OCI-LY3 (cell line): ENCODE results near the gene MAOA.
A peak's percentile ranks its signal among the peaks of the same experiment; 100 is the strongest.
"Not testable (repeated sequence)": the region's sequence is repeated elsewhere in the genome, so short reads cannot be mapped to it uniquely, and the experiment has no call there.

ENCODE experiments used
- H2AFZ ChIP-seq: fragments of 200-600, 300-600 bp; shearing (Covaris generic); 2 replicates; pipeline ENCODE4 v1.6.0; 2014; ENCODE audit warnings: antibody characterized with exemption, low read depth, low read length
- H3K27ac ChIP-seq: fragments of 200-600, 300-600 bp; sonication (generic); 2 replicates; pipeline ENCODE4 v1.5.1; 2014; ENCODE audit warnings: mild to moderate bottlenecking, low read length, moderate library complexity, mixed read lengths
- H3K27me3 ChIP-seq: fragments of 200-600, 300-600 bp; sonication (generic); 2 replicates; pipeline ENCODE4 v1.6.1; 2014; ENCODE audit warnings: low read depth, low read length, mixed read lengths
- H3K36me3 ChIP-seq: fragments of 200-600, 300-600 bp; sonication (generic); replicated peaks from 2 replicates; pipeline ENCODE3; 2014; ENCODE audit warnings: low read depth, low read length, mixed read lengths
- H3K4me1 ChIP-seq: fragments of 300-600, 200-600 bp; sonication (generic); 2 replicates; pipeline ENCODE4 v1.6.1; 2014; ENCODE audit warnings: low read length, mixed read lengths
- H3K4me2 ChIP-seq: fragments of 200-600, 300-600 bp; sonication (generic); 2 replicates; pipeline ENCODE4 v1.6.1; 2014; ENCODE audit warnings: low read length, mixed read lengths
- H3K4me3 ChIP-seq: fragments of 300-600, 200-600 bp; sonication (generic); 2 replicates; pipeline ENCODE4 v1.5.1; 2014; ENCODE audit warnings: antibody characterized with exemption, mild to moderate bottlenecking, low read length, moderate library complexity
- H3K79me2 ChIP-seq: fragments of 300-600, 200-600 bp; shearing (Covaris generic); 2 replicates; pipeline ENCODE4 v1.6.1; 2014; ENCODE audit warnings: mild to moderate bottlenecking, low read length, mixed read lengths
- H3K9ac ChIP-seq: fragments of 300-600, 200-600 bp; shearing (Covaris generic); 2 replicates; pipeline ENCODE4 v1.6.0; 2014; ENCODE audit warnings: mild to moderate bottlenecking, low read length, moderate library complexity
- H3K9me3 ChIP-seq: fragments of 200-600, 300-600 bp; shearing (Covaris generic); 2 replicates; pipeline ENCODE4 v1.6.1; 2014; ENCODE audit warnings: low read length, mixed read lengths; ENCODE audit not compliant: insufficient read depth
- H4K20me1 ChIP-seq: fragments of 200-600, 300-600 bp; sonication (generic); 2 replicates; pipeline ENCODE4 v1.6.1; 2016; ENCODE audit warnings: low read length, mixed read lengths; ENCODE audit not compliant: insufficient read depth
- EZH2phosphoT487 ChIP-seq: fragments of 200-600 bp; shearing (Covaris generic); IDR thresholded peaks from 2 replicates; pipeline ENCODE4 v1.6.1; 2018; ENCODE audit warnings: antibody characterized with exemption, mixed run types, low read depth
- TF ChIP-seq, protein P1 (sequence below): fragments of 200-600, 300-600 bp; sonication (generic); IDR thresholded peaks from 2 replicates; pipeline ENCODE4 v1.5.1; 2014; ENCODE audit warnings: antibody characterized with exemption, low read length, low read depth

The MAOA gene

GRCh38 chrX:43656005-43656494 lies at the start of gene MAOA:
TSS of gene MAOA (plus strand) at chrX:43656299. CDS start at chrX:43656342, 43 bp downstream.
- H3K4me3 ChIP-seq = peak within 1 kb of the TSS; percentile 85
- no peaks in the 10 kb centered on the region for H4K20me1 ChIP-seq
- no peaks in the 10 kb centered on the region for H3K36me3 ChIP-seq
- H3K9ac ChIP-seq = peak within 1 kb of the TSS; percentile 78; the same call in 1 of the 2 replicates
- TF ChIP-seq, protein P1, sequence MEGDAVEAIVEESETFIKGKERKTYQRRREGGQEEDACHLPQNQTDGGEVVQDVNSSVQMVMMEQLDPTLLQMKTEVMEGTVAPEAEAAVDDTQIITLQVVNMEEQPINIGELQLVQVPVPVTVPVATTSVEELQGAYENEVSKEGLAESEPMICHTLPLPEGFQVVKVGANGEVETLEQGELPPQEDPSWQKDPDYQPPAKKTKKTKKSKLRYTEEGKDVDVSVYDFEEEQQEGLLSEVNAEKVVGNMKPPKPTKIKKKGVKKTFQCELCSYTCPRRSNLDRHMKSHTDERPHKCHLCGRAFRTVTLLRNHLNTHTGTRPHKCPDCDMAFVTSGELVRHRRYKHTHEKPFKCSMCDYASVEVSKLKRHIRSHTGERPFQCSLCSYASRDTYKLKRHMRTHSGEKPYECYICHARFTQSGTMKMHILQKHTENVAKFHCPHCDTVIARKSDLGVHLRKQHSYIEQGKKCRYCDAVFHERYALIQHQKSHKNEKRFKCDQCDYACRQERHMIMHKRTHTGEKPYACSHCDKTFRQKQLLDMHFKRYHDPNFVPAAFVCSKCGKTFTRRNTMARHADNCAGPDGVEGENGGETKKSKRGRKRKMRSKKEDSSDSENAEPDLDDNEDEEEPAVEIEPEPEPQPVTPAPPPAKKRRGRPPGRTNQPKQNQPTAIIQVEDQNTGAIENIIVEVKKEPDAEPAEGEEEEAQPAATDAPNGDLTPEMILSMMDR = no peak
- no peak for TF ChIP-seq EZH2phosphoT487
- H3K9me3 ChIP-seq = no peaks in the 10 kb centered on the region
- H2AFZ ChIP-seq = 0 out of 2 replicates have a peak within 1 kb of the TSS, but pooled peaks have one; percentile 30
- no peaks in the 10 kb centered on the region for H3K79me2 ChIP-seq
- peak within 1 kb of the TSS; percentile 64 for H3K4me2 ChIP-seq
- 0 out of 2 replicates have a peak, but pooled peaks cover 3% of the 10 kb centered on the region for H3K4me1 ChIP-seq
- no peak within 1 kb of the TSS for H3K27ac ChIP-seq
- no peaks in the 10 kb centered on the region for H3K27me3 ChIP-seq

DNA sequence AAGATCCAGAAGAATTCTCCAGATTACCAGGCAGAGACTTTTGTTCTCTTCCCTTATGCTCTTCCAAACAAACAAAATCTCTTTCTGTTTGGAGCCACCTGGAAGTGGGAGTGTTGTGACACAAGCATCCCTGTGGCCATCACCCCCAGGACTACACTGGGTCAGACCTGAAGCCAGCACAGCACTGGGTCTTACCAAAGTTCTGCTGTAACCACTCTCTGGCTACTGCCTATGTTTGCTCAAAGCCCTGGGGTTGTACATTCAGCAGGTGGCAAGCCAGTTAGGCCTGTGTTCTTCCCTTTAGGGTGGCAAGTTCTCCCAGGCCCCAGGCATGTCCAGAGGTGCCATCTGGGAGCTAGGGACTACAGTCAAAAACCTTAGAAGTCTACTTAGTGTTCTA lies 43.7 kb upstream of the MAOA start:
- Histone ChIP-seq H4K20me1 (no peaks in the 10 kb centered on the region), H3K4me1 (no peaks in the 10 kb centered on the region), H3K36me3 (no peaks in the 10 kb centered on the region), H3K27ac (no peak overlapping the region), H3K9ac (no peak overlapping the region), H2AFZ (no peak overlapping the region), H3K27me3 (no peaks in the 10 kb centered on the region), H3K4me3 (no peak overlapping the region), H3K9me3 (no peaks in the 10 kb centered on the region), H3K4me2 (no peak overlapping the region), H3K79me2 (no peaks in the 10 kb centered on the region)
- TF ChIP-seq, protein P1 = no peak
- TF ChIP-seq EZH2phosphoT487 = no peak

GRCh38 chrX:43615660-43616059 lies 40.4 kb upstream of the MAOA start:
- no peaks in the 10 kb centered on the region for H4K20me1 ChIP-seq
- no peaks in the 10 kb centered on the region for H3K79me2 ChIP-seq
- H3K27ac ChIP-seq = no peak overlapping the region
- no peaks in the 10 kb centered on the region for H3K36me3 ChIP-seq
- no peak overlapping the region for H3K4me3 ChIP-seq
- H3K9me3 ChIP-seq = no peaks in the 10 kb centered on the region
- no peaks in the 10 kb centered on the region for H3K27me3 ChIP-seq
- H3K4me1 ChIP-seq = no peaks in the 10 kb centered on the region
- H2AFZ ChIP-seq = no peak overlapping the region
- H3K9ac ChIP-seq = no peak overlapping the region
- no peak for TF ChIP-seq EZH2phosphoT487
- TF ChIP-seq, protein P1 = no peak
- H3K4me2 ChIP-seq = no peak overlapping the region

DNA sequence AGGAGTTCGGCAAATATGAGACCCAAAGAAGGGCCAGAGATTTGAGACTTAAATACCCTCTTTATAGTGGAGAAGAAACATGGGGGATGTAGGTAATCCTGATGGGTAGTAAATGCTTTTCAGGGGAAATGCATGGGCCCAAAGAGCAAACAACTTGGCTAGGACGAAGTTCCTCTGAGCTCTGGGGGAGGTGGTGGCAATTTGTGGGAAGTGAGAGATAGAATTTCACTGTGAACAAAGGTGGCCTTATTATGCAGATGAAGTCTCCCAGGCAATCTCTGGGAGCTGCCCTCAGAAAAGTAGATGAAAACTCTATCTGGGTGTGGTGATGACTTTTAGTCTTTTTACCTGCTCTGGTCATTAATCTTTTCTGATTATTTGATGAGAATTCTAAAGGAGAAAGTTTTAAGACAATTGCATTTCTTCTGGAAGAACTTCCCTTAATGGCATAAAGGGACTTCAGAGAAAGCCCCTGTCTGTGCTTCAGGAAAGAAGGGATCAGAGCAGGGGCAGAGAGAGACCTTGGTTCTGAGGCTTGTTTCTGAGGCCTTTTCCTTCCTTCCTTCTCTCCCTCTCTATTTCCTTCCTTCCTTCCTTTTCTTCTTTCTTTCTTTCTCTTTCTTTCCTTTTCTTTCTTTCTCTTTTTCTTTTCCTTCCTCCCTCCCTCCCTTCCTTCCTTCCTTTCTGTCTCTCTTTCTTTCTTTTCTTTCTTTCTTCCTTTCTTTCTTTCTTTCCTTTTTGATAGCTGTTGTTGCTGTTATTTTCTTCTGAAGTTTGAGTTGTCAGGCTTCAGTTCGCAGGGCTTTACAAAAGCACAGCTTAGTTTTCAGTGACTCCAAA lies 37.5 kb upstream of the MAOA start:
- Histone ChIP-seq H3K79me2 (no peaks in the 10 kb centered on the region), H3K4me2 (no peak overlapping the region), H3K4me3 (no peak overlapping the region), H3K9ac (no peak overlapping the region), H3K27ac (no peak overlapping the region), H3K4me1 (no peaks in the 10 kb centered on the region), H4K20me1 (no peaks in the 10 kb centered on the region), H3K36me3 (no peaks in the 10 kb centered on the region), H3K9me3 (no peaks in the 10 kb centered on the region), H2AFZ (no peak overlapping the region), H3K27me3 (no peaks in the 10 kb centered on the region)
- TF ChIP-seq, protein P1 = no peak
- TF ChIP-seq EZH2phosphoT487 = no peak

GRCh38 chrX:43619861-43620260 lies 36.2 kb upstream of the MAOA start:
- not testable (repeated sequence) for H2AFZ ChIP-seq, H3K79me2 ChIP-seq, H3K27me3 ChIP-seq, H3K4me3 ChIP-seq, H3K9me3 ChIP-seq, H3K27ac ChIP-seq, H3K4me2 ChIP-seq, H4K20me1 ChIP-seq, H3K36me3 ChIP-seq, H3K9ac ChIP-seq, H3K4me1 ChIP-seq
